Kidney glomerular epithelial cell (primary cell): ENCODE results near the gene RPL39L.

Source experiments
- DNase-seq: peaks from one replicate; lab custom pipeline; 2025; lab: John Stamatoyannopoulos, UW

The RPL39L gene

DNA sequence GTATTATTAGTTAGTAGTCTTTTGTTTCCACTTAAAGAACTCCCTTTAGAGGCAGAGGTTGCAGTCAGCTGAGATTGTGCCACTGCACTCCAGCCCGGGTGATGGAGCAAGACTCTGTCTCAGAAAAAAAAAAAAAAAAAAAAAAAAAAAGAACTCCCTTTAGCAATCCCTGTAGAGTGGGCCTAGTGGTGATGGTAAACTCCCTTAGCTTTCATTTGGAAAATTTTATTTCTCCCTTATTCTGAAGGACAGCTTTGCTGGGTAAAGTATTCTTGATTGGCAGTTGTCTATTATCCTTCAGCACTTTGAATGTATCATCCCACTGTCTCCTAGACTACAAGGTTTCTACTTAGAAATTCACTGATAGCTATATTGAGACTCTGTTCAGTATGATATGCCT, 46.0 kb downstream of the RPL39L start:
- no peak for DNase-seq

DNA sequence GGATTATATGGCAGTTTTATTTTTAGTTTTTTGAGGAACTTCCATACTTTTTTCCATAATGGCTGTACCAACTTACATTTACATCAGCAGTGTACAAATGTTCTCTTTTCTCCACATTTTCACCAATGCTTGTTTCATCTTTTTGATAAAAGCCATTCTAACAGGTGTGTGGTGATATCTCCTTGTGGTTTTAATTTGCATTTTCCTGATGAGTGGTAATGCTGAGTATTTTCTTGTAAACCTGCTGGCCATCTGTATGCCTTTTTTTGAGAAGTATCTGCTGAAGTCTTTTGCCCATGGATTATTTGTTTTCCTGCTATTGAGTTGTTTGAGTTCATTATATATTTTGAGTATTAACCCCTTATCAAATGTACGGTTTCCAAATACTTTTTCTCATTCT, 50.6 kb downstream of the RPL39L start:
- no peak for DNase-seq

DNA sequence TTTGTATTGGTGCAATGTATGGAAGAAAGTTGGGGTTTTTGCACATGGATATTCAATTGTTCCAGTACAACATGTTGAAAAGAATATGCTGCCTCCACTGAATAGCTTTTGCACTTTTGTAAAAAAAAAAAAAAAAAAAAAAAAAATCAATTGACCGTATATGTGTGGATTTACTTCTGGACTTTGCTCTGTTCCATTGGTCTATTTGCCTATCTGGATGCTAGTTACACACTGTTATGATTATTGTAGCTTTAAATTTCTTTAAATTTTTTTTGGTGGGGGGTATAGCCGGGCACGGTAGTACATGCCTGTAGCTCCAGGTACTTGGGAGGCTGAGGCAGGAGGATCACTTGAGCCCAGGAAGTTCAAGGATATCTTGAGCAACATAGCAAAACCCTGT, 52.5 kb downstream of the RPL39L start:
- no peak for DNase-seq

DNA sequence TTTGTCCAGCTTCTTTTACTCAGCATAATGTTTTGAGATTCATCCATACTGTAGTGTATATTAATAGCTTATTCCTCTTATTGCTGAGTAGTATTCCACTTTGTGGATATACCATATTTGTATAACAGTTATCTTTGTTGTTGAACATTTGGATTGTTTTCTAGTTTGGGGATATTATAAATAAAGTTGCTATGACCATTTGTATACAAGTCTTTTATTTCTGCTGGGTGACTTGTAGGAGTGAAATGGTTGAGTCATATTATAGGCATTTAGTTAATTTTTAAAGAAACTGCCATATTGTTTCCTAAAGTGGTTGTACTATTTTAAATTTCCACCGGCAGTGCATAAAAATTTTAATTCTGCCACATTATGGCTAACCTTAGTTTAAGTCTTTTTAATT, 53.4 kb downstream of the RPL39L start:
- peak; percentile 8 for DNase-seq

DNA sequence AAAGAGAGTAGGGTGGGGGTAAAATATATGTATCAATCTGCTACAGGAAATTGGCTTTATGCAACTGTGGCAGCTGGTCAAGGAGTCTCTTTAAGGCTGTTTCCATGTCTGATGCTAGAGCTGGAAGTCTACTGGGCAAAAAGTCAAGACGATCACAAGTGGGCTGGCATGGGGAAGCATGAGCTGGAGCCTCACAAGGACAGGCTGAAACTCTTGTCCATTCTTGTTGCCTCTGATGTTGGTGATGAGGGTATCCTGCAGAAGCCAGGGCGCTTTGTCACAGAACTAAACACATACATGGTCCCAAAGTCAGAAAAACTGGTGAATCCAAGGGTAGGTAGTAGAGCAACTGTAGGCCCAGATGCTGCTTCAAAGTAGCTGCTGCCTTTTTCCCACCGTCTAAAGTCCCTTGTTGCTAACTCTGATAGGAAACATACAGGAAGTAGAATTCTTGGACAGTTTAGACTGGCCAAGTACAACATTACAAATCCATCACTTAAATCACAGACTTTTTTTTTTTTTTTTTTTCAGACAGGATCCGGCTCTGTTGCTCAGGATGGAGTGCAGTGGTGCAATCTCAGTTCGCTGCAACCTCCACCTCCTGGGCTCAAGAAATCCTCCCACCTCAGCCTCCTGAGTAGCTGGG, 54.2 kb downstream of the RPL39L start:
- DNase-seq = no peak

DNA sequence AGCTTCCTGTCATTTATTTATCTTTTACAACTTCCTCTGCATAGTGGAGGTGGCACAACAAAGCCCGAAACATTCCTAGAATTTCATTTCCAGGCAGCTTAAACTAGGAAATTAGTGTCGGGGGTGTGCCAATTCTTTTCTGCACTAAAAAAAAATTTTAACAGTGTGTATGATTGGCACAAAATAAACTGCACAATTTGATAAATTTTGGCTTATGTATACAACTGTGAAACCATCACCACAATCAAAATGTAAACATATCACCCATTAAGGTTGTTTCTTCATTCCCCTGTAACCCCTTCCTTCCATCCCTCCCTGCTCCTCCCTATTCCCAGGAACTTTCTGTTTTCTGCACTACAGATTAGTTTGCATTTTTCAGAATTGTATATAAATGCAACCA, 54.7 kb downstream of the RPL39L start:
- no peak for DNase-seq

DNA sequence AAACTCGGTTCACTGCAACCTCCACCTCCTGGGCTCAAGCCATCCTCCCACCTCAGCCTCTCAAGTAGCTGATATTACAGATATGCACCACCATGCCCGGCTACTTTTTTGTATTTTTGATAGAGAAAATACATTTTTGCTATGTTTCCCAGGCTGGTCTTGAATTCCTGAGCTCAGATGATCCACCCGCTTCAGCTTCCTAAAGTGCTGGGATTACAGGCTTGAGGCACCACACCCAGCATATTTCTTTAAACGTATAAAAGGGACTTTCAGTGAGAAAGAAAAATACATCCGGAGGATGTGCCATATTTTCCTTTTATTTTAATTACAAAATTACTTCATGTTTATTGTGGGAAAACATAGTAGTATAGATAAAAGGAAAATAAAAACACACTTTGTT, 55.2 kb downstream of the RPL39L start:
- no peak for DNase-seq

DNA sequence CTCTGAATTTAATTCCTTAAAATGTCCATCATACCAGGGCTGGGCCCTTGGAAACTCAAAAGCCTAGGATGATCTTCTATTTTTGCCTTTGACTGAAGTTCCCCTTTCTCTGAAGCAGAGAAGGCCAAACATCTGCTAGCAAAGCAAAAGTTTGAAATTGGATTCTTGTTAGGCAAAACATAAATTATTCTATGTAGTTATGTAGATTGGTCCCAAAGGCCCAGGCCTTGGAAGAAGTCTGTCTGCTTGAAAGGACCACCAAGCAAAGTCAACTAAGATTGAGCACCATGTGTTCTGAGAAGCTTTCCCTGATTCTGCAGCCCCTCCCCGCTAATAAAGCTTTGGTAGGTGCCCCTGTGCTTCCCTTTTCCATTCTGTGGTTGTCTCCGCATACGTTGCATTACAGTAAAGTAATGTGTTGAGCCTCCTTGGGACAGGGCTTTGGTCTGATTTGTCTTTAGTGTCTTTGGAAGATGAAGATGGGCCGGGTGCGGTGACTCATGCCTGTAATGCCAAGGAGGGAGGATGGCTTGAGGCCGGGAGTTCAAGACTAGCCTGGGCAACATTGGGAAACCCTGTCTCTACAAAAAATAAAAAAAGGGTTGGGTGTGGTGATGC, 56.4 kb downstream of the RPL39L start:
- DNase-seq = no peak

DNA sequence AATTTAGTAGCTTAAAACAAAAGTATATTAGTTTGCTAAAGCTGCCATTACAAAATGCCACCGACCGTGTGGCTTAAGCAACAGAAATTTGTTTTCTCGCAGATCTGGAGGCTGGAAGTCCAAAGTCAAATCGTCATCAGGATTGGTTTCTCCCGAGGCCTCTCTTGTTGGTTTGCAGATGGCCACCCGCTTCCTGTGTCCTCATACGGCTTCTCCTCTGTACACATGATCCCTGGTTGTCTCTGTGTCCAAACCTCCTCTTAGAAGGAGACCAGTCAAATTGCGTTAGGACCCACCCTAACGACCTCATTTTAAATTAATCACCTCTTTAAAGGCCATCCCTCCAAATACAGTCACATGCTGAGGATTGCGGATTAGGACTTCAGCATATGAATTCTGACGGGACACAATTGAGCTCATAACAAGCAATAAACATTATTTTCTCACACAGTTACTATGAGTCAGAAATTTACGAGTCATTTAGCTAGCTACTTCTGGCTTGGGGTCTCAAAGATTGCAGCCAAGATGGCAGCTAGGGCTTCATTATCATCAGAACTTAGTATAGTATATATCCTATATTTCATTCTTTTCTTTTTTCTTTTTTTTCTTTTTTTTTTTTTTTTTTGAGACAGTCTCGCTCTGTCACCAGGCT, 58.4 kb downstream of the RPL39L start:
- DNase-seq = no peak

DNA sequence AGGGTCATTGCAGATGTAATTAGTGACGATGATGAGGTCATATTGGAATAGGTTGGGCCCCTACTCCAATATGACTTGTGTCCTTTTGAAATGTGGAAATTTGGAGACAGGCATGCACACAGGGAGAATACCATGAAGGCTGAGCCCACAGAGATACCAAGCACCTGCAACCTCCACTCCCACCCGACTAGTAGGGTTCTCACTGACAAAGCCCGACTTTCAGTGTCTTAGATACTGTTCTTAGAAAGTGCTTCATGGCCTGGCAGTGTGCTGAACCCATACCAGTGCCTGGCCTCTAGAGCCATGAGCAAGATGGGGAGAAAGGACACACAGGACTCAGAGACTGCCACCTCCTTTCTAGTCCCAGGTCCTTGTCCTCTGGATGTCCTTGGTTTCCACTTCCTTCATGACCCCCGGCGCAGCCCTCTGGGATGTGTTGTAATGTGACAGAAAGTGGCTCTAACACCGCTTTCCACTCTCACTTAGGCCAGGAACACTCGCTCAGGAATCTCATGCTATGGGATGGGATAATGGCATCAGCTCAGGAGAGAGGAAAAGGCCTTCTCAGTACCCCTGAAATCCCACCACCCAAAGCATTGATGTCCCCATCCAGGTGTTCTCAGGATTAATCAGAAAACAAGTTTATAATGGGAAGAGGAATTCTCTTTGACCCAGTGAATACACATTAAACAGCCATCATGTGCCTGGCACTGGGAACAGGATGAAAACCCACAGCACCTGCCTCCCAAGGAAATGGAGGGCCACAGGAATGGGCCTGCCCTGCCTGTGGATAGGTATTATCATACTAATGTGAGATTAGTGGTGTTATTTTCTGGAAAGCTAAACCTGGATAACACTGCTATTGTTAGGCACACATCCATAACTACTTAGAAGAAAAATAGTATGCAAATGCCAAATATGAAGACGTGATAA, 59.9 kb downstream of the RPL39L start:
- no peak for DNase-seq

DNA sequence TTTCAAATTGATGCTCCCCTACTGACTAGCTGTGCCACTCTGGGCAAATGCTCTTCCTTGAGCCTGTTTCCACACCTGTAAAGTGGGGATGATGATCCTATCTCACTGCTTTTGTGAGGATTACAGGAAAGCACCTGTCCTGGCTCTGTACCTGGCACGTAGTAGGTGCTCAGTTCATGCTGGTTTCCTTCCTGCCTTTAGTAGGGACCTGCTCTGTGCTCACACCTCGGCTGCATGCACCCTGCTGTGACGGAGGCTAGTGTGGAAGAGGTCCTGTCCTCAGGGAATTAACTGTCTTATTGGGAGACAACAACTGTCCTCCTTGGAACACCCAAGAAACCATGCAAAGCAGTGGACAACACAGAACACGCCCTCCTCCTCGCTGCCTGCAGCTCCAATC, 61.8 kb downstream of the RPL39L start:
- no peak for DNase-seq

DNA sequence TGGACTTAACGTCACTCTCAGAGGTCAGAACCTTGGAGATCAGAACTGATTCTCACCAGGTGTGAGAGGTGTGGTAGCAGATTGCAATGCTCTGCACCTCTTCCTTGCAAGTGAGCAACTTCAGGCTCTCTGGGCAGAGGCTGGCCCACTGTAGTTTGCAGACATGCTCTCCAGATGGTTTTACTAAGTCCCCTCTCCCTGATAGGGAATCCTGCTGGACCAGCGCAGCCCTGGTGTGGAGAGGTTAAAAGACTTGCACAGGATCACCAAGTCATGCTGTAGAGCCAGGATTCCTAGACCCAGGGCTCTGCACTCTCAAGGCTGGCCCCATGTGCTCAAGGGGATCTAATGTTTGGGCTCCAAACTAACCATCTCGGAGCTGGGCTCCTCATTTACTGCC, 62.2 kb downstream of the RPL39L start:
- DNase-seq = no peak

DNA sequence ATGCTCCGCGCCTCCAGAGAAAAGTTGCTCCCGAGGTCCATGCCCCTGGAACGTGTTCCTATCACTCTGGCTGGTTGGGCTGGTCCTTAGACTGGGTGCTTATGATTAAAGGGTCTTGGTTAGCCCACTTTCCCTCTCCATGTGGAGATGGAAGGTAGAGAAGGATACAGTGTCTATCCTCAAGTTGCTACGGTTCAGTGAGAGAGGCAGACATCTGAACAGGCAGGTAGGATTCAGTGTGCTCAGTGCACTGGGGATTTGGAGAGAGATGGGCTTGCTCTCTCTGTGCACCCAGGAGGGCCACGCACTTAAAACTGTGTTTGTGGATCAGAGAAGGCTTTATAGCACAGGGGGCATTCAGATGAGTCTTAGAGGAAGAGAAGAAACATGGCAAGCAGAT, 63.0 kb downstream of the RPL39L start:
- DNase-seq = no peak

DNA sequence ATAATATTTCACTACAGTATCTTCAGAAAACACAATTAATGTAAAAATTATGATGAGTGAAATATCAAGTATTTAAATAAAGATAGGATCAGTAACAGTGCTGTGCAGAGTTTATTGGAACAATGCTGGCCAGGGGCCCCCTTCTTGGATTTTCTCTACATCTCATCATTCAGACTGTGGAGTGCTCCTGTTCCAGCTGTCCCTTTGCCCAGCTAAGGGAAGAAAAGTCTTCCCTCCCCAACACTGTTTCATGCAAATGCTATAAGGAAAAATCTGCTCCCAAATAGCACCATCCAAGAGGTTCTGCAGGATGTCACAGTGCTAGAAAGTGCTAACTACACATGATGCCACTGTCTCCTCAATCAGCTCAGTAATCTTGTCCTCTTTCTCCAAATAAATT, 64.5 kb downstream of the RPL39L start:
- DNase-seq = no peak

DNA sequence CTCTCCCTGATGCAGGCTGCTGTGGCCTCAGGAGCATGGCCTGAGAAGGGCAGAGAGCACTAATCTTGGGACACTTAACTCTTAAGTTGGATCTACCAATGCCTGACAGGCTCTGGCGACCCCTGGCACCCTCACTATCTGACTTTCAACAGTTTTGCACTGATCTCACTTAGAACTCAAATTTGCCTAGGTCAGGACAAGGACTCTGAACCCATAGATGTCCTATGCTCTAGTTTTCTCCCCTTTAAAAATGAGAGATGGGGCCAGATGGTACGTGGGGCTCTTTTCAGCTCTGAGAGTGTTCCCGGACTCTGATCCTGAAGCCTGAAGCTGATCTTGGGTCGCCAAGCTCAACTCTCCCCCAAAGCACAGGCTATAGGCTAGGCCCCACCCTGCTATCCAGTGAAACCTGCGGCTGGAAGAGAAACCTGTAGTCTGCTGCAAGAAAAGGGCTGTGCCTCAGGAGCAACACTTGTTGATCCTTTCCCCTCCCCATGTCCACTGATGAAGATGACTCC, 65.7 kb downstream of the RPL39L start:
- DNase-seq = no peak

DNA sequence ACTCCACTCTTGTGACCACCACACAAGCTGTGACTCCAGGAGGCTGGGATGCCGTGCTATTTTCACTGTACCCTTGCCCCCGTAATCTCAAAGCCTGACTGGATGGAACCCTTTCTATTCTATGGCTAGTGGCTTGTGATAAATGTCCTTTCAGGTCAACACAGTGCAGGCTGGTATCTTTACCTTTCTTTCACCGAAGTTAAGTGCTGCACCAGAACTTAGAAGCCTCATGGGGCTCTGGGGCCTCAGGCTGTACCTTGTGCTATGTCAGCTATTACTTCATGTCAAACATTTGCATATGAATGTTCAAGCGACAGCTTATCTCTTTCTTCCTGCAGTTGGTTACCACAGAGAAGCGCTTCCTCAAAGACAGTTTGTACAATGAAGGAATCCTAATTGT, 66.8 kb downstream of the RPL39L start:
- DNase-seq = no peak

DNA sequence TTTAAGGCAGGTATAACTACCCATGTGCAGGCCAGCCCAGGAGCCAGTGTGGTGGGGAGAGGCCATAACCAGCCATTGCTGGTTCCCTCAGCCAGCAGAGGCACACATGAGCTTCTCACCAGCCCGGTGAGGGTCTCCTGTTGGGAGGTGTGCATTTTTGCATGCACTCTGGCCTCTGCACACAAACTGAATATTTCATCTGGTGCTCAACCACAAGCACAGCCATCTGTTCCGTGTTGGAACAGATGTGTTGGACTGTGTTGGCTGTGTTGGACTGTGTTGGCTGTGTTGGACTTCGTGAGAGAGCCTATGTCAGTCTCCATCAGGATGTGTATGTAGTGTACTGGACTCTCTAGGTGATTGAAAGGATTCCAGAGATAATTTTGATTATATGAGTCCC, 67.2 kb downstream of the RPL39L start:
- no peak for DNase-seq
